ENCODE measurements around the gene EIF3J. TPM values are rescaled to one million over a fixed set of nuclear protein-coding genes. Genes with fewer than 3 reads are reported as not detected.

EIF3J gene, protein sequence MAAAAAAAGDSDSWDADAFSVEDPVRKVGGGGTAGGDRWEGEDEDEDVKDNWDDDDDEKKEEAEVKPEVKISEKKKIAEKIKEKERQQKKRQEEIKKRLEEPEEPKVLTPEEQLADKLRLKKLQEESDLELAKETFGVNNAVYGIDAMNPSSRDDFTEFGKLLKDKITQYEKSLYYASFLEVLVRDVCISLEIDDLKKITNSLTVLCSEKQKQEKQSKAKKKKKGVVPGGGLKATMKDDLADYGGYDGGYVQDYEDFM
- total RNA-seq, result 10 to 100 TPM; 92.6 to 95.2 TPM

DNA sequence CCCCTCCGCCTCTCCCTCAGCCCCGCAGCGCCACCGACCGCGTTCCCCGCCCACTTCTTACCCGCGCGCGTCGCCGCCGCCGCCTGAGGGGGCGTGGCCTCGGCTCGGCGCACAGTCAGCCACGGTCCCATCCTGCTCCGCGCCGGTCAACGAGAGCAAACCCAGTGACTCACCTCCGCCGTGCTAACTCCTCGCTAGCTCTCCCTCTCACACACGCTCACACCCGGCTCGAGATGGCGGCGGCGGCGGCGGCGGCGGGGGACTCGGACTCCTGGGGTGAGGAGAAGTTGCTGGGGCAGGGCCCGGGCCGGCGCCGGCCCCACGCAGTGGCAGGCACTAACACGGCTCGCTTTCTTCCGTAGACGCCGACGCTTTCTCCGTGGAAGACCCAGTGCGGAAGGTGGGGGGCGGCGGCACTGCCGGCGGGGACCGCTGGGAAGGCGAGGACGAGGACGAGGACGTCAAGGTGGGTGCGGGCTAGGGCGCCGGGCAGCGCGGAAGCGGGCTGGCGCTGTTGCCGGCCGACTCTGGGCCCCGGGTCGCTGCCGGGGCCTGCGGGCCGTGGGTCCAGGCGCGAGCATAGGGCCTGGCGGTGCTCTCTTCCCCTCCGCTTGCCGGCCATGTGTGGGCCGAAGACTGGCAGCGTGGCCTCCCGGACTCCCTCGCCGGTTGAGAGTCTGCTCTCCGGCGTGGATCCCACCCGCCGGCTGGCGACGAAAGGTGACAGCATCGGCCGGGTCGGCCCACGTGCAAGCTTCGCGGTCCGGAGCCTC is at the start of gene EIF3J:
TSS of gene EIF3J (plus strand) at position 186 of the 773 bp plus-strand sequence. CDS start at position 234, 48 bp downstream.
- intact Hi-C loops (cut with micrococcal nuclease), result loop anchor here (1.0 to 10.0 kb wide), 6 partner anchors 9 to 712 kb away; partner anchors contain the start of genes CTDSPL2, GOLM2, MFAP1 and WDR76
- no peaks in the 10 kb centered on the region for H3K9me3 Mint-ChIP-seq
- peaks cover 39% of the 10 kb centered on the region for H3K36me3 Mint-ChIP-seq
- peak; percentile 96 for DNase-seq
- H3K4me1 Mint-ChIP-seq (ENCODE audit: low read depth), result peaks cover 43% of the 10 kb centered on the region
- ChIA-PET CTCF (interaction anchor here (0.9 to 7.0 kb wide), 5 partner anchors 9 to 202 kb away, joined by 3 to 51 read pairs (median 4); no protein-coding TSS in a partner anchor), POLR2A (interaction anchor here (0.7 to 2.6 kb wide), 5 partner anchors 9 to 247 kb away, joined by 3 to 53 read pairs (median 4); partner anchors contain the start of gene CTDSPL2)
- no peaks in the 10 kb centered on the region for H3K27me3 Mint-ChIP-seq
- H3K27ac Mint-ChIP-seq, result peak within 1 kb of the TSS; percentile 94
- peak within 1 kb of the TSS; percentile 84 for H3K4me3 Mint-ChIP-seq

GRCh38 chr15:44489464-44489863 is 47.5 kb upstream of the EIF3J start:
- H3K36me3 Mint-ChIP-seq, result peaks cover 30% of the 10 kb centered on the region
- H3K4me3 Mint-ChIP-seq, result no peak overlapping the region
- no peak for DNase-seq
- peaks cover 39% of the 10 kb centered on the region for H3K4me1 Mint-ChIP-seq (ENCODE audit: low read depth)
- no peaks in the 10 kb centered on the region for H3K9me3 Mint-ChIP-seq
- intact Hi-C loops (cut with micrococcal nuclease), result loop anchor here (5.0 kb wide), 2 partner anchors 37 to 48 kb away; partner anchors contain the start of gene EIF3J
- POLR2A ChIA-PET, result interaction anchor here (1.2 kb wide), 1 partner anchor 23 kb away, joined by 3 read pairs; no protein-coding TSS in a partner anchor
- H3K27ac Mint-ChIP-seq, result peak overlapping the region; percentile 55
- CTCF ChIA-PET, result interaction anchor here (1.6 to 1.9 kb wide), 2 partner anchors 12 to 62 kb away, joined by 4 to 10 read pairs; partner anchors contain the start of gene CTDSPL2
- H3K27me3 Mint-ChIP-seq, result no peaks in the 10 kb centered on the region

GRCh38 chr15:44490622-44491021 is 46.3 kb upstream of the EIF3J start:
- H3K36me3 Mint-ChIP-seq, result peaks cover 30% of the 10 kb centered on the region
- H3K9me3 Mint-ChIP-seq, result no peaks in the 10 kb centered on the region
- ChIA-PET CTCF (interaction anchor here (0.7 to 1.9 kb wide), 3 partner anchors 11 to 63 kb away, joined by 3 to 10 read pairs (median 4); partner anchors contain the start of gene CTDSPL2), POLR2A (no interaction called here)
- H3K4me3 Mint-ChIP-seq, result no peak overlapping the region
- intact Hi-C loops (cut with micrococcal nuclease), result no loop called here
- no peak for DNase-seq
- H3K4me1 Mint-ChIP-seq (ENCODE audit: low read depth), result peaks cover 35% of the 10 kb centered on the region
- H3K27me3 Mint-ChIP-seq, result no peaks in the 10 kb centered on the region
- peak overlapping the region; percentile 1 for H3K27ac Mint-ChIP-seq

- Mint-ChIP-seq H3K36me3 (peaks cover 32% of the 10 kb centered on the region), H3K4me3 (no peak overlapping the region), H3K27ac (no peak overlapping the region), H3K27me3 (no peaks in the 10 kb centered on the region), H3K9me3 (no peaks in the 10 kb centered on the region), H3K4me1 (ENCODE audit: low read depth) (peaks cover 26% of the 10 kb centered on the region)
- intact Hi-C loops (cut with micrococcal nuclease), result no loop called here
- DNase-seq, result no peak
- ChIA-PET POLR2A (no interaction called here), CTCF (interaction anchor here (0.5 kb wide), 1 partner anchor 295 kb away, joined by 3 read pairs; no protein-coding TSS in a partner anchor)
Measured at GRCh38 chr15:44492040-44492439, 44.9 kb upstream of the EIF3J start.

DNA sequence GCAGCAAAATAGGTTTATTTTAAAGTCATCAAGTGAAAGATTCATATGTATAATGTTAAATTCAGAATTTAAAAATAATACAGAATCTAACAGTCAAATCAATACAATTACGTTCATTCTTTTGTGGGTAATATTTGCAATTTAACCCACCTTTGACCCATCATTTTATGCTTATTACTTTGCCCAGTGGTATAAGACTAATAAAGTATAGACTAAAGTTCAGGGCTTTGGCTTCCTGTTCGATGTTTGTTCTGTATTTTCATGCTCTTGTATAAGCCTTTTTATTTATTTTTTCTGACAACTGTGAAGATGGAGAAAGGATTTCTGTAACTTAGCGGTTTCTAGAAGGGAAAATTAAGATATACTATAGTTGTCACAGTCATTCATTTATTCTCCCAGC is 44.3 kb upstream of the EIF3J start:
- H3K4me3 Mint-ChIP-seq, result no peak overlapping the region
- POLR2A ChIA-PET, result no interaction called here
- H3K36me3 Mint-ChIP-seq, result peaks cover 26% of the 10 kb centered on the region
- no peak for DNase-seq
- CTCF ChIA-PET, result interaction anchor here (0.5 to 1.5 kb wide), 2 partner anchors 9 to 296 kb away, joined by 3 to 6 read pairs; no protein-coding TSS in a partner anchor
- intact Hi-C loops (cut with micrococcal nuclease), result no loop called here
- H3K27me3 Mint-ChIP-seq, result no peaks in the 10 kb centered on the region
- H3K4me1 Mint-ChIP-seq (ENCODE audit: low read depth), result peaks cover 22% of the 10 kb centered on the region
- H3K9me3 Mint-ChIP-seq, result no peaks in the 10 kb centered on the region
- H3K27ac Mint-ChIP-seq, result no peak overlapping the region

DNA sequence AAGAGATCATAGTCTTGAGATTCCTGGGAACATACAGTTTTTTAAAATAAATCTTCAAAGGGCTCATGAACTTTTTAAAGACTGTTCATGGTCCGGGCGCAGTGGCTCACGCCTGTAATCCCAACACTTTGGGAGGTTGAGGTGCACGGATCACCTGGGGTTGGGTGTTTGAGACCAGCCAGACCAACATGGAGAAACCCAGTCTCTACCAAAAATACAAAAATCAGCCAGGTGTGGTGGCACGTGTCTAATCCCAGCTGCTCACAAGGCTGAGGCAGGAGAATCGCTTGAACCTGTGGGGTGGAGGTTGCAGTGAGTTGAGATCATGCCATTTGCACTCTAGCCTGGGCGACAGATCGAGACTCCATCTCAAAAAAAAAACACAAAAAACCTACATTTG is 41.4 kb upstream of the EIF3J start:
- intact Hi-C loops (cut with micrococcal nuclease), result no loop called here
- ChIA-PET POLR2A (no interaction called here), CTCF (no interaction called here)
- Mint-ChIP-seq H3K4me1 (ENCODE audit: low read depth) (peaks cover 13% of the 10 kb centered on the region), H3K27ac (no peak overlapping the region), H3K4me3 (no peak overlapping the region), H3K9me3 (no peaks in the 10 kb centered on the region), H3K36me3 (peaks cover 20% of the 10 kb centered on the region), H3K27me3 (no peaks in the 10 kb centered on the region)
- no peak for DNase-seq

- Mint-ChIP-seq H3K4me1 (ENCODE audit: low read depth) (peaks cover 22% of the 10 kb centered on the region), H3K36me3 (peaks cover 20% of the 10 kb centered on the region), H3K9me3 (no peaks in the 10 kb centered on the region), H3K4me3 (no peak overlapping the region), H3K27me3 (no peaks in the 10 kb centered on the region), H3K27ac (peak overlapping the region; percentile 60)
- intact Hi-C loops (cut with micrococcal nuclease), result loop anchor here (1.0 to 5.0 kb wide), 7 partner anchors 14 to 281 kb away; partner anchors contain the start of gene CTDSPL2
- no peak for DNase-seq
- ChIA-PET CTCF (interaction anchor here (1.1 to 2.0 kb wide), 14 partner anchors 9 to 281 kb away, joined by 3 to 15 read pairs (median 7); partner anchors contain the start of genes CTDSPL2, EIF3J and GOLM2), POLR2A (interaction anchor here (0.8 to 2.4 kb wide), 5 partner anchors 14 to 193 kb away, joined by 3 to 18 read pairs (median 3); partner anchors contain the start of gene CTDSPL2)
Measured at GRCh38 chr15:44500555-44500954, 36.4 kb upstream of the EIF3J start.

GRCh38 chr15:44501768-44502366 is 35.1 kb upstream of the EIF3J start:
- peak overlapping the region; percentile 48 for H3K27ac Mint-ChIP-seq
- ChIA-PET POLR2A (interaction anchor here (0.6 to 2.4 kb wide), 2 partner anchors 74 to 251 kb away, joined by 4 to 18 read pairs; partner anchors contain the start of gene CTDSPL2), CTCF (interaction anchor here (0.7 to 2.0 kb wide), 31 partner anchors 8 to 436 kb away, joined by 3 to 15 read pairs (median 4); partner anchors contain the start of genes CTDSPL2, EIF3J, FRMD5 and GOLM2)
- intact Hi-C loops (cut with micrococcal nuclease), result loop anchor here (2.0 to 5.0 kb wide), 3 partner anchors 35 to 75 kb away; partner anchors contain the start of gene CTDSPL2
- H3K9me3 Mint-ChIP-seq, result no peaks in the 10 kb centered on the region
- H3K36me3 Mint-ChIP-seq, result peaks cover 19% of the 10 kb centered on the region
- no peaks in the 10 kb centered on the region for H3K27me3 Mint-ChIP-seq
- H3K4me1 Mint-ChIP-seq (ENCODE audit: low read depth), result peaks cover 22% of the 10 kb centered on the region
- no peak for DNase-seq
- no peak overlapping the region for H3K4me3 Mint-ChIP-seq

- Mint-ChIP-seq H3K27me3 (no peaks in the 10 kb centered on the region), H3K36me3 (peaks cover 13% of the 10 kb centered on the region), H3K4me3 (no peak overlapping the region), H3K9me3 (no peaks in the 10 kb centered on the region), H3K4me1 (ENCODE audit: low read depth) (peaks cover 3% of the 10 kb centered on the region), H3K27ac (no peak overlapping the region)
- DNase-seq, result no peak
- intact Hi-C loops (cut with micrococcal nuclease), result no loop called here
- POLR2A ChIA-PET, result no interaction called here
- CTCF ChIA-PET, result interaction anchor here (0.6 kb wide), 1 partner anchor 1813 kb away, joined by 3 read pairs; no protein-coding TSS in a partner anchor
Measured at GRCh38 chr15:44516436-44516835, 20.5 kb upstream of the EIF3J start.

DNA sequence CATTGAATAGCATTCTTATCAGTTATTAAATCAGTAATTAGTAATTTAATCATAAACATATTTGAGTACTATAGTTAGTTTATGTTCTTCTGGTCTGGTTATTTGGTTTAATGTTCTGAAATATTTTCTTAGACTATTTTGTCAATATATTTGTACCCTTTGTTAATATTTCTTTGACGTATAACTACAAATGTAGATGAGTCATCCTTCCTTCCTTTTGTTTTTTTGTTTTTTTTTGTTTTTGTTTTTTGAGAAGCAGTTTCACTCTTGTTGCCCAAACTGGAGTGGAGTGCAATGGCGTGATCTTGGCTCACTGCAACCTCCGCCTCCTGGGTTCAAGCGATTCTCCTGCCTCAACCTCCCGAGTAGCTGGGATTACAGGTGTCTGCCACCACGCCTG is 17.4 kb upstream of the EIF3J start:
- H3K27me3 Mint-ChIP-seq, result no peaks in the 10 kb centered on the region

GRCh38 chr15:44525018-44525417 is 11.9 kb upstream of the EIF3J start:
- Mint-ChIP-seq H3K9me3 (no peaks in the 10 kb centered on the region), H3K4me1 (ENCODE audit: low read depth) (no peaks in the 10 kb centered on the region), H3K27me3 (no peaks in the 10 kb centered on the region), H3K4me3 (no peak overlapping the region), H3K36me3 (peaks cover 9% of the 10 kb centered on the region), H3K27ac (no peak overlapping the region)
- ChIA-PET CTCF (interaction anchor here (0.6 kb wide), 1 partner anchor 383 kb away, joined by 3 read pairs; no protein-coding TSS in a partner anchor), POLR2A (no interaction called here)
- intact Hi-C loops (cut with micrococcal nuclease), result no loop called here
- DNase-seq, result no peak

More for the DNA sequence above, 17.4 kb upstream of the EIF3J start:
- no peak for DNase-seq
- intact Hi-C loops (cut with micrococcal nuclease), result no loop called here
- no peak overlapping the region for H3K4me3 Mint-ChIP-seq
- H3K36me3 Mint-ChIP-seq, result peaks cover 15% of the 10 kb centered on the region
- peaks cover 3% of the 10 kb centered on the region for H3K4me1 Mint-ChIP-seq (ENCODE audit: low read depth)
- CTCF ChIA-PET, result no interaction called here
- POLR2A ChIA-PET, result no interaction called here
- no peak overlapping the region for H3K27ac Mint-ChIP-seq
- H3K9me3 Mint-ChIP-seq, result no peaks in the 10 kb centered on the region

All from activated CD4-positive, alpha-beta memory T cell treated with anti-CD3 and anti-CD28 coated beads for 36 hours (primary cell).